ENCODE data around the gene POMGNT2.

Gene POMGNT2

DNA sequence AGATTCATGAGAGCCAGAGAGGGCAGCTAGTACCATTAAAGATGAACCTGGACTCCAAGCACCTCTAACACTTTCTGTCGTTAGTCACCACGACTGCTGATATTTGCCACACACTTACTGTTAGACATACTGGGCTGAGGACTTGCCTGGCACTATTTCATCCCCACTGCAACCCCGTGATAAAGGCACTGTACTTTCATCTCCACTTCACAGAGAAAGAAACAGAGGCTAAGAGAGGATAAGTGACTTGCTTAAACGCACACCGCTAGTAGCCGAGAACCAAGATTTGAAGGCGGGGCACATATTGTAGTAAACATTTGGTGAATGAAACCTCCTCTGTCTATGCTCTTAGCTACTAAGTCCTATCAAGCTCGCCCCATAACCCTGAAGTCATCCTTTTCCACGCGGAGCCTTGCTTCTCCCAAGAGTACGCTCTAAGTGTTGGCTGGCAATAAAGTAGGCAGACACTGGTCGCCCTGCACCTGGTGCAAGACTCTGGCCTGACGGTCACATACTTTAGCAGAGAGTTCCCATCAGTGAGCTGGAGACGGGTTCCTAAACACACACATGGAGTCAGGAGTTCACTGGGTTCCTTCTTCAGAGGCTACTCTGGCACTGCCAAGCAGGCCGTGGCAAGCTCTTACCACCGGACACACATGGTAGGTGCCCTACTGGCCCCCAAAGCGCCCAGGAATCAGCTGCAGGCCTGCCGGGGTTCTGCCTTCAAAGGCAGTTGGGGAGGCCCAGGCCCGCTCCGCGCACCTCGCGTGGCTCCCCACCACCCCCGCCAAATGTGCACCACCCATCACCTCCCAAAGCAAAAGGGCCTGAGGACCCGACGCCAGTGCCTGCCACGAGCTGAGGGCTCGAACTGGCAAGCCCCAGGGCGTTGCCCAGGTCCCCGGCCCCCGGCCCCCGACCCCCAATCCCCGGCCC, 951 bp downstream of the POMGNT2 start:
- Histone ChIP-seq H3K36me3 (ENCODE audit: insufficient read depth, low read length) (no peaks in the 10 kb centered on the region), H3K9me3 (ENCODE audit: insufficient read depth, low read depth, low read length) (no peaks in the 10 kb centered on the region), H3K79me2 (ENCODE audit: insufficient read depth, low read length) (0 out of 2 replicates have a peak, but pooled peaks cover 3% of the 10 kb centered on the region), H2AFZ (ENCODE audit: low read length) (no peak overlapping the region), H3K27me3 (ENCODE audit: insufficient read depth, low read length, poor library complexity, severe bottlenecking) (no peaks in the 10 kb centered on the region), H3K4me2 (ENCODE audit: low read depth, low read length, poor library complexity, severe bottlenecking) (peak overlapping the region; percentile 72), H3K9ac (ENCODE audit: low read depth, low read length, poor library complexity, severe bottlenecking) (peak overlapping the region; percentile 16), H3K4me1 (ENCODE audit: insufficient read depth, low read length, poor library complexity, severe bottlenecking) (peaks cover 30% of the 10 kb centered on the region), H3K4me3 (ENCODE audit: low read length, poor library complexity, severe bottlenecking) (peak overlapping the region; percentile 92), H3F3A (ENCODE audit: low read depth) (no peaks in the 10 kb centered on the region), H3K9me2 (replicated peaks; ENCODE audit: low read depth, low read length) (no peaks in the 10 kb centered on the region), H4K20me1 (ENCODE audit: insufficient read depth, low read length, poor library complexity, severe bottlenecking) (no peaks in the 10 kb centered on the region)
- TF ChIP-seq, protein P1, sequence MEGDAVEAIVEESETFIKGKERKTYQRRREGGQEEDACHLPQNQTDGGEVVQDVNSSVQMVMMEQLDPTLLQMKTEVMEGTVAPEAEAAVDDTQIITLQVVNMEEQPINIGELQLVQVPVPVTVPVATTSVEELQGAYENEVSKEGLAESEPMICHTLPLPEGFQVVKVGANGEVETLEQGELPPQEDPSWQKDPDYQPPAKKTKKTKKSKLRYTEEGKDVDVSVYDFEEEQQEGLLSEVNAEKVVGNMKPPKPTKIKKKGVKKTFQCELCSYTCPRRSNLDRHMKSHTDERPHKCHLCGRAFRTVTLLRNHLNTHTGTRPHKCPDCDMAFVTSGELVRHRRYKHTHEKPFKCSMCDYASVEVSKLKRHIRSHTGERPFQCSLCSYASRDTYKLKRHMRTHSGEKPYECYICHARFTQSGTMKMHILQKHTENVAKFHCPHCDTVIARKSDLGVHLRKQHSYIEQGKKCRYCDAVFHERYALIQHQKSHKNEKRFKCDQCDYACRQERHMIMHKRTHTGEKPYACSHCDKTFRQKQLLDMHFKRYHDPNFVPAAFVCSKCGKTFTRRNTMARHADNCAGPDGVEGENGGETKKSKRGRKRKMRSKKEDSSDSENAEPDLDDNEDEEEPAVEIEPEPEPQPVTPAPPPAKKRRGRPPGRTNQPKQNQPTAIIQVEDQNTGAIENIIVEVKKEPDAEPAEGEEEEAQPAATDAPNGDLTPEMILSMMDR (conservative IDR thresholded peaks at IDR 0.05; ENCODE audit: low read length) = no peak
- no peak for TF ChIP-seq EZH2phosphoT487 (IDR thresholded peaks at IDR 0.05; ENCODE audit: borderline replicate concordance)

DNA sequence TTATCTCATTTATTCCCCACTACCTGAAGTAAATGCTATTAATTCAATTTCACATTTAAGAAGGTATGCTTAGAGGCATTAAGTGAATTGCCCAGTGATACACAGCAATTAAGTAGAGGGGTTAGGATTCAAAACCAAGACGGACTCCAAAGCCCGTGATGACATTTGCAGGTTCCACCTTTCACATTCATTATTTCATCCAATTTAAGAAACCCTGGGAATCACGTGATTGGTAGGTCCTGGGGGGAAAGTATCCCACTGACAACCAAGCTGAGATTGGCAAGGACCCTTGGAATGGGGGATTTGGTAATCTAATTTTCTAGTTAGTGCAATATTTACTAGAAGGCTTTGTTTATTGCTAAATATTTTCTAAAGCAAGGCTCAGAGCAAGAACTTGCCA, 1.8 kb downstream of the POMGNT2 start:
- no peak for TF ChIP-seq EZH2phosphoT487 (IDR thresholded peaks at IDR 0.05; ENCODE audit: borderline replicate concordance)
- TF ChIP-seq, protein P1 (conservative IDR thresholded peaks at IDR 0.05; ENCODE audit: low read length) = no peak
- Histone ChIP-seq H3K4me3 (ENCODE audit: low read length, poor library complexity, severe bottlenecking) (peak overlapping the region; percentile 92), H3K4me1 (ENCODE audit: insufficient read depth, low read length, poor library complexity, severe bottlenecking) (peaks cover 30% of the 10 kb centered on the region), H3F3A (ENCODE audit: low read depth) (no peaks in the 10 kb centered on the region), H3K27me3 (ENCODE audit: insufficient read depth, low read length, poor library complexity, severe bottlenecking) (no peaks in the 10 kb centered on the region), H3K4me2 (ENCODE audit: low read depth, low read length, poor library complexity, severe bottlenecking) (peak overlapping the region; percentile 72), H3K9me2 (replicated peaks; ENCODE audit: low read depth, low read length) (no peaks in the 10 kb centered on the region), H4K20me1 (ENCODE audit: insufficient read depth, low read length, poor library complexity, severe bottlenecking) (no peaks in the 10 kb centered on the region), H3K9me3 (ENCODE audit: insufficient read depth, low read depth, low read length) (no peaks in the 10 kb centered on the region), H3K79me2 (ENCODE audit: insufficient read depth, low read length) (0 out of 2 replicates have a peak, but pooled peaks cover 3% of the 10 kb centered on the region), H2AFZ (ENCODE audit: low read length) (no peak overlapping the region), H3K36me3 (ENCODE audit: insufficient read depth, low read length) (no peaks in the 10 kb centered on the region), H3K9ac (ENCODE audit: low read depth, low read length, poor library complexity, severe bottlenecking) (no peak overlapping the region)

DNA sequence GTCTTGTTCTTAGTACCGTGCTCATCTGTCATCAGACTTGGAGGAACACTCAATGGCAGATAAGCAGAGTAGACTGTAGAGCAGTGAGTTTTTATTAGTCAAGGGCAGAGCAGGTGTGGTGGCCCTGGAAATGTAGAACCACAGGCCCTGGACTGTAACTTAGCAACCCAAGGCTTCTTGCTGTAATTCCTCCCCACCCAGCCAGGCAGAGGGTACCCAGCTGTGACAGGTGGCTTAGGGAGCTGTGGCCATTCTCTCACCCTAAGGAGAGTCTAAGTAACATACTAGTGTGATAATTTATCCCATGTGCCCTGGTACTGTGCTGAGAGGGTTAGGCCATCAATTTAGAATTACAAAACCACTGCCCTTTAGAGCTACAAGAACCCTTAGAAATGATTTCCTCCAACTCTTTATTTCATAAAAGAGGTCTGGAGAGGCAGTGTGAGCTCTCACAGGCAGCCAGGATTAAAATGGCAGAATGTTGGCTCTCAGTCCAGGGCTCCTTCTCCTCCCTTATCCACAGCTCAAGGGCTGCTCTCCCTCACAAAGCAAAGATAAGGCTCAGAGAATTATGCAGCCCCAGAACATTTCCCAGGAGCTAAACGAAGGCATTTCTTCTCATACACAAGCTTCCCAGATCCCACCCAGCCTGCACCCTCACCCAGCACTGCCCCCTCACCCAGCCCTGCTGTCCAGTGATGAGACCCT, 3.0 kb downstream of the POMGNT2 start:
- H3K27me3 ChIP-seq (ENCODE audit: insufficient read depth, low read length, poor library complexity, severe bottlenecking) = no peaks in the 10 kb centered on the region
- peaks cover 30% of the 10 kb centered on the region for H3K4me1 ChIP-seq (ENCODE audit: insufficient read depth, low read length, poor library complexity, severe bottlenecking)
- 0 out of 2 replicates have a peak, but pooled peaks cover 3% of the 10 kb centered on the region for H3K79me2 ChIP-seq (ENCODE audit: insufficient read depth, low read length)
- no peak overlapping the region for H2AFZ ChIP-seq (ENCODE audit: low read length)
- TF ChIP-seq EZH2phosphoT487 (IDR thresholded peaks at IDR 0.05; ENCODE audit: borderline replicate concordance) = no peak
- TF ChIP-seq, protein P1 (conservative IDR thresholded peaks at IDR 0.05; ENCODE audit: low read length) = no peak
- no peaks in the 10 kb centered on the region for H3K36me3 ChIP-seq (ENCODE audit: insufficient read depth, low read length)
- H3K9me3 ChIP-seq (ENCODE audit: insufficient read depth, low read depth, low read length) = no peaks in the 10 kb centered on the region
- H3K9me2 ChIP-seq (replicated peaks; ENCODE audit: low read depth, low read length) = no peaks in the 10 kb centered on the region
- H3K4me3 ChIP-seq (ENCODE audit: low read length, poor library complexity, severe bottlenecking) = no peak overlapping the region
- no peaks in the 10 kb centered on the region for H3F3A ChIP-seq (ENCODE audit: low read depth)
- H3K4me2 ChIP-seq (ENCODE audit: low read depth, low read length, poor library complexity, severe bottlenecking) = peak overlapping the region; percentile 72
- H3K9ac ChIP-seq (ENCODE audit: low read depth, low read length, poor library complexity, severe bottlenecking) = no peak overlapping the region
- H4K20me1 ChIP-seq (ENCODE audit: insufficient read depth, low read length, poor library complexity, severe bottlenecking) = no peaks in the 10 kb centered on the region
